GM12874 (cell line): Measurements from ENCODE around the gene RYK.

ENCODE experiments used
- CTCF ChIP-seq: IDR thresholded peaks from 2 replicates; pipeline ENCODE4 v1.5.1; 2011; ENCODE audit warnings: low read depth, mild to moderate bottlenecking, control low read depth, low read length, moderate library complexity; ENCODE audit not compliant: insufficient read depth

RYK gene

GRCh38 chr3:134194247-134194646 lies 56.4 kb downstream of the RYK start:
- no peak for TF ChIP-seq CTCF

GRCh38 chr3:134190250-134190649 lies 60.4 kb downstream of the RYK start:
- TF ChIP-seq CTCF, result no peak

GRCh38 chr3:134189849-134190248 lies 60.8 kb downstream of the RYK start:
- no peak for TF ChIP-seq CTCF

- no peak for TF ChIP-seq CTCF
These were observed 64.3 kb downstream of the RYK start for GRCh38 chr3:134186391-134186790.

GRCh38 chr3:134180761-134181160 lies 69.9 kb downstream of the RYK start:
- TF ChIP-seq CTCF, result no peak

- TF ChIP-seq CTCF, result no peak
These were observed 71.2 kb downstream of the RYK start for GRCh38 chr3:134179508-134179907.

- no peak for TF ChIP-seq CTCF
These were observed 87.6 kb downstream of the RYK start for GRCh38 chr3:134163096-134163495.
